CD4-positive, alpha-beta T cell treated with Interleukin-15 for 4 hours (primary cell): Measurements from ENCODE around the gene DHH.
"Not testable (repeated sequence)": the region's sequence is repeated elsewhere in the genome, so short reads cannot be mapped to it uniquely, and the experiment has no call there.

Source experiments
- DNase-seq: peaks from one replicate; pipeline ENCODE4 v3.0.0-alpha.2; 2020; ENCODE audit warnings: low spot score

The DHH gene

DNA sequence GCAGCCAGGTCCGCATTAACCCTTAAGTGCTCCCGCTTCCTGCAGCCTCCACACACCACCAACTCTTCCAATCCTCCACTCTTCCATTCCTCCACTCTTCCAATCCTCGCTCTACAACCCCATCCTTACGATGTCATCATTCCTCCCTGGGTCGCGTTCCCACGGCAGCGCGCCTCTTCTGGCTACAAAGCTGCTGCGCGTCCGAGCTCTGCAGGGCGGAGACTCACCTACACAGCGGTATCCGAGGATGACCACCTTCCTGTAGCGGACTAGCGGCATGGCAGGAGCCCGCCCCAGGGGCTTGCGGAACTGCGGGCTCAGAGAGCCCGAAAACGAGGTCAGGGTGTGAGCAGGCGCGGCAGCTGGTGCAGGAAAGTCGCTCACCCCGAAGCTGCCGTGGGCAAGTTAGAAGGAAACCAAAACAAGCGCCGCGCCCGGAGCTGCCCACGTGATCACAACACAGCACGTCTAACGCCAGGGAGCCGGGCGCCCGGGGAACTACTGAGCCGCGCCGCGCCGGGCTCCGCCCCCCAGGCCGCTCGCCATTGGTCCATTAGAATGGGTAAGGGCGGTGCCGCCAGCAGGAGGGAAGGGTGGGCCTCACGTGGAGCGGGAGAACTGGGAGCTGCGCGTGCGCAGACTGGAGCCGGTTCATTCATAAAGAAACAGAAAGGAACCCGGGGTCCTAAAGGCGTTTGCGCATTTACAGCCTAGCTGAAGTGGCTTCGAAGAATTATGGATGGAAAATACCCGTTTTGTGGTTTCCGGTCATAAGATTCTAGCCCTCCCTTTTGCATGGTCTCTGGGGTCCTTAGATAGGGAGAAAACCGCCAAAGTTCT lies 24.9 kb downstream of the DHH start, which contains the start of gene RHEBL1:
RHEBL1 (minus strand) TSS at position 473 of the 840 bp plus-strand sequence; CDS start at position 279, 194 bp downstream.
- peak; percentile 99 for DNase-seq

DNA sequence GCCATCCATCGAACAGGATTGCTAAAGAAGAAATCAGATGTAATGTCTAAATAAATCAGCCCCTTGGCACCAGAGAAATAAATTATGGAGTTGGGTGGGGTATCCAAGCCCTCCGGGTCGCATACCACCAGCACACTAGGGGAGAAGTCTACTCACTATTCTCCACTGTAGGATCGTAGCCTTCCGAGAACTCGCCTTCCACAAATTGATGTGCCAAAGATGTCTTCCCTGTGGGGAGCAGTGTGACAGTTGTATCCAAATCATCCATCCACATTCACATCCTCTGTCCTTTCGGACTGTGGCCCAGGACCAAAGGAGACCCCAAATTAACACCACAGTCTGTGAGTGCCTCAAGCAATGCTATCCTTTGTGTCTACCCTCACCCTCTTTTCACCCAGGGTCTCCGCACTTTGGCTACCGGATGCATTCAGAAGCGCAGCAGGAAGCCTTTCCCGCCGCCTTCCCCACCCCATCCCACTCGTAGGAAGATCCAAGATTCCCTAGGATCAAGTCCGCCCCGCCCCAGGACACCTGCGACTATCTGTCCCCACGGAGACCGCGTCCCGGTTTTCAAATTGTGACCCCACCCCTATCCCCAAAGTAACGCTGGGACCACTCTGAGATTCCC lies 25.6 kb downstream of the DHH start:
- no peak for DNase-seq

DNA sequence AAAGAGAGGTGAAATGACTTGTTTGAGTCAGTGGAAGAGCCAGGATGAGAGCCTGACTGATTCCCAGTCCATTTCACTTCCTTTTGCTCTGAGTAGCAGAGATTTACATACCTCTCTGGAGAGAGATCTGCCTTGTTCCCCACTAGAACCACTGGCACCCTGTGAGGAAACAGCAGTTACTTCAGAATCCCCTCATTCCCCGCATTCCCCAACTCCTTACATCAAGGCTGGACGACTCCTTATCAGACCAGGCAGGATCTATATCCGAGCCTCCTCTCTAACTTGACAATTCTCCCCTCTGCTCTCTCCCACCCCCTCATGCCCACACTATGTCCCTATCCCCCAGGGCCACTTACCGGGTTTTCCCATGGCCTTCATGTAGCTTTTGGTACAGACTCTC lies 28.5 kb downstream of the DHH start:
- no peak for DNase-seq

DNA sequence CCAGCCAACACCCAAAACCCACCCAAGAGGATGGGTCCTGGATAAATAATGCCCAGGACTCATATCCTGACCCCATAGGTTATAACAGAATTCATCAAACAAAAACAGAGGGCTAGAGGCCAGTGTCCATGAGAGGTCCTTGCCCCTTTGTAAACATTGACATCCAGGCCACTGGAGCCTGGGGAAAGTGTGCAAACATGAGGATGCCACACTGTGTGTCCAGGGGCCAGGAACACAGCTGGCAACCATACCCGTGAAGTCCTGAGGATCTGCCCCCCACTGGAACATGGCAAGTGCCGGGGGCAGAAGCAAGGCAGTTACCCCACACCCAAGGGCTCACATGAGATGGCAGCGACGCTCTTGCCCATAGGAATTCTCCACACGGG lies 29.8 kb downstream of the DHH start:
- DNase-seq: no peak

DNA sequence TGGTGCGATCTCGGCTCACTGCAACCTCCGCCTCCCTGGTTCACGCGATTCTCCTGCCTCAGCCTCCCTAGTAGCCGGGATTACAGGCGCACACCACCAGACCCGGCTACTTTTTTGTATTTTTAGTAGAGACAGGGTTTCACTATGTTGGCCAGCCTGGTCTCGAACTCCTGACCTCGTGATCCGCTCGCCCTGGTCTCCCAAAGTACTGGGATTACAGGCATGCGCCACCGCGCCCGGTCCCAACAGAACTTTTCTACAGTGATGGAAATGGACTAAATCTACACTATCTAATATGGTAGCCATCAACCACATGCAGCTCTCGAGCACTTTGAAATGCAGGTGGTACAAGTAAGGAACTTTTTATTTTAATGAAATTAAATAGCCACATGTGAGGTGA lies 32.7 kb downstream of the DHH start:
- not testable (repeated sequence) for DNase-seq

DNA sequence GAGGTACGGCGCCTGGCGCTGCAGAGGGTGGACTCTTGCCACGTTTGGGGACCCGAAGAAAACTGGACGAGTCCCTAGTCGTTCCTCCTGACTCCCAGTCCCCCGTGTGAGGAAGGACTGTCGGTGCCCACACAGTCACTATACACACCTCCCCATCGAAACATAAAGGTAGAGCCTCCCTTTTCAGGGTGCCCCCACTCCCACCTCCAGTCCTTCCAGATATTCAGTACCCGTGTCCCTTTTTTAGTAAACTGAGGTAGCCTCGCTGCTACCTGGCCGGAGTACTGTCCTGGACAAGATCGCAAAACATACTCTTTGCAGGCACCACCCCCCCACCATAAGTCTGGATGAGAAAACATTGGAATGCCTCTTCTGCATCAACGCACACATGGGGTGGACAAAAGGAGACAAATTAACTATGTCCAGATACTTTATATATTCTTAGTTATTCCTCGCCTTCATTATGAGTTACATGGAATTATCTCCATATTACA lies 33.4 kb downstream of the DHH start:
- no peak for DNase-seq

DNA sequence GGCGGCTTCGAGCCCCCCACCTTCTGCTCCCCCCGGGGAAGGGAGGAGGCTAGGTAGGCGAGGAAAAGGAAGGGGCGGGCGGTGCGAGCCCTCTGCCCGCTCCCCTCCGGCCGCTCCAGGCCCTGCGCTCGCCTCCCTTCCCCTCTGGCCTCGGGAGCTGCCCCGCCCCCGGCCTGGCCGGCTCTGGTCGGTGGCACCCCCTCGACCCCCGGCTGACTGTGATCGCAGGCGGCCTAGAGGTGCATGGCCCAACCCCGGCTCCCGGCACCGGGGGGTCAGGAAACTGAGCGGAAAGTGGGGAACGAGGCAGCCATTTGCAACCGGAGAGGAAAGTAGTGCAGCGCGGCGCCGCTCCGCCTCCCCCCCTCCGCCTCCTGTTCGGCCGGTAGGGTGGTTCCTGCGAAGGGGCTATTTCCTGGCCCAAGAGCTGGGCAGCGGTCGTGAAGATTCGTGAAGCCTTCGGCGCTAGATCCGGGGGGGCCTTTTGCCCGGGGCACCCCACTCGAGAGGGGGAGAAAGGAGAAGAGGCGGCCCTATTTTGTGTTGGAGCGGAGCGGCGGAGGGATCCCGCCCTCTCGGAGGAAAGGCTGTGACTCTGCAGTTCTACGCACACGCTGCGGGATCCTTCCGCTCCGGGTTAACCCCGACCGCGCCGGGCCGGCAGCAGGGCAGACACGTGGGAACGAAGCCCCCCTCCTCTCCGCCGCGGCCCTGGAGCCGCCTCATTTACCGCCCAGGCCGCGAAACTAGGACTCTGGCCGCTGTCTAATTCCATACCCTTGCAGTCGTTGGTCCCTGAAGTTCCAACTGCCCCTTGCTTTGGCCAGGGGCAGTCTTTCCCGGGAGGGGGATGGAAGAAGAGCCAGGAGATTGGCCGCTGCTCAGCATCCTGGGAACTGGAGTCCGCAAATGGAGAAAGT lies 34.1 kb downstream of the DHH start, which contains the start of gene KMT2D:
KMT2D (minus strand) TSS at position 558 of the 920 bp plus-strand sequence. CDS start 5,470 bp downstream, outside the sequence.
- DNase-seq: peak; percentile 88

DNA sequence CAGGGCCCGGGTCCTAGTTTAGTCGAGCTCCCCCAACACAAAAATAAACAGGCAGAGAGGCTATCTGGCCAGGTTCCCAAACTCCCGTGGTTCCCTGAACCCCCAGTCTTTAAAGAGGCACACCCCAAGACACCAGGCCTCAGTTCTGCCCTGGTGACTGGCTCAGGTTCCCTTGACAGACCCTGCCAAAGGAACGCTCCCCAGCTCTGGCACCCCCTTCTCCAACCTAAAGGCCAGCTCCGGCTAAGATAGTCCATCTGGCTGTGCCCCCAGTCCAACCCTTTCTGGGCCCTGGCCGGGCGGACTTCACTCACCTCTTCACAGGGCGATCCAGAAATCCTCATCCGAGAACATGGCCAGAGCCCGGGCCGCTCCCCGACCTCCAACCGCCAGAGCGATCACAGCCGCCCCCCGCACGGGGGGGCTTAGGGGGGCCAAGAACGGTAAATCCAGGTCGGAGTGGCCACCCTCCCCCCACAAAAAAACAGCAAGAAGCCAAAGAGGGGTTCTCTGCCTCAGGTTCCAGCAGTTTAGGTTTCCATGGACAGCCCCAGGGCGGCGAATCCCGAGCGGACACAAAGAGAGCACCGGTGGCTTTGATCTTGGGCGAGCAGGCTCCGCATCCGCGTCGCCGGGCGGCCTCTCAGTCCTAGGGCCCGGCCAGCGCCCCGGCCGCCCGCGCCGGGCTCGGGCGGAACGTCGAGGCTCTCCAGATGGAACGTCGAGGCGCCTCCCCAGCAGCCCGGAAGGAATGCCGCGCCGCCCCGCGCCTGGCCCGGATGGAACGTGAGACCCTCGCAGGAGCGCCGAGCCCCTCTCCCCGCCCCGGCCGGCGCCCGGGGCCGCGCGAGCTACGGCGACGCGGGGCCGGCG lies 35.1 kb downstream of the DHH start:
- DNase-seq: no peak

DNA sequence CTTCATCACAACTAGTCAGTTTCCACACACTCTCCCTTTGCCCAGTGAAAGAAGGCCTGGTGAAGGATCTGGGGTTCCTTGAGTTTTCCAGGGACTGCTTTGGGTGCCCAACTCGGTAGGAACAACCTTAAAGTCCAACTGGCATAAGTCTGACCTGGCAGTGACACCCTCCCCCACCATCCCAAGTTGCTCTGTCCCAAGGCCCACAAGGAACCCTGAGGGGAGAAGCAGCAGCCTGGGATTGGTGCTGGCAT lies 35.6 kb downstream of the DHH start:
- no peak for DNase-seq

DNA sequence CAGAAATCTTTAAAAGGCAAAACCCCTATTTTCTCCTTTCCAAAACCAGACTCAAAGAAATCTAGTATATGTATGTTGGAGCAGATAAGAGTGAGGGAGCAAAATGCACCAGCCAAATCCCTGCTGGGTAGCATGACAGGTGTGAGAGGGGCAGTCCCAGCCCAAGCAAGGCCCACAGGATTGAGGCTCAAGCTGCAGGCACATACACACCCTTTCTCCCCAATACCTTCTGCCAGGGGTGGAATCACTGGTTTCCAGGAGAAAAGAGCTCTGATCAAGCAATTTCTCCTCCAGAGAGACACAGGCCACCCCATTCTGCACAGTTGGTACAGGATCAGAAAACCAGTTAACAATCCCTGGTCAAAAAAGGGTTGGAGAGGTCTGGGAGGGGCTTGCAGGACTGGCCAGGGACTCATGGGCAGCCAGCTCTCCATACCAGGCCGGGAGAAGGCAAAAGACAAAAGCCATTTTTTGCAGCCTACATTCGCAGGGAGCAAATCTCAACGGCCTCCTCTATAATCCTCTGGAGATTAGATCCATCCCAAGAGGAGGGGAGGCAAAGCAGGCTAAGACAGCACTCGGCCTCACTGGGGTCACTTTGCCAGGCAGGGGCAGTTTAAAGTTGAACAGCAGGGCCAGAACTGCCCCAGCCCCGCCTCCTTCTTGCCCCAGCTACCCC lies 36.1 kb downstream of the DHH start:
- DNase-seq: no peak

DNA sequence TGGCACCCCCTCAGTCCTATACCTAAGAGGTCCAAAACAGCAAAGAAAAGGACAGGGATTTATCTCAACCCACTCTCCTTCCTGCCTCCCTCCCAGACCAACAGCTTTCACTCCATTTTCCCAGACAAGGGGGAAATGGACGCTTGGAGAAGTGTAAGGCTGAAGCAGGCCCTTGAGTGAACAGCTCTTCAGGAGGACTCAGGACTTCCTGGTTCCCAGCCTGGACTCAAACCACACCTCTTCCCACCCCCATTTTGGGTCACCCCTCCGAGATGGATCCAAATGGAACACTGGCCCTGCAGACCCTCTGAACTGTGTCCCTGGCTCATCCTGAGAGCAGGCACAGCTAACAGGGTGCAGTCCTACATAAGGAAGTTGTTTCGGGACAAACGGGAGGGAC lies 36.7 kb downstream of the DHH start:
- no peak for DNase-seq

DNA sequence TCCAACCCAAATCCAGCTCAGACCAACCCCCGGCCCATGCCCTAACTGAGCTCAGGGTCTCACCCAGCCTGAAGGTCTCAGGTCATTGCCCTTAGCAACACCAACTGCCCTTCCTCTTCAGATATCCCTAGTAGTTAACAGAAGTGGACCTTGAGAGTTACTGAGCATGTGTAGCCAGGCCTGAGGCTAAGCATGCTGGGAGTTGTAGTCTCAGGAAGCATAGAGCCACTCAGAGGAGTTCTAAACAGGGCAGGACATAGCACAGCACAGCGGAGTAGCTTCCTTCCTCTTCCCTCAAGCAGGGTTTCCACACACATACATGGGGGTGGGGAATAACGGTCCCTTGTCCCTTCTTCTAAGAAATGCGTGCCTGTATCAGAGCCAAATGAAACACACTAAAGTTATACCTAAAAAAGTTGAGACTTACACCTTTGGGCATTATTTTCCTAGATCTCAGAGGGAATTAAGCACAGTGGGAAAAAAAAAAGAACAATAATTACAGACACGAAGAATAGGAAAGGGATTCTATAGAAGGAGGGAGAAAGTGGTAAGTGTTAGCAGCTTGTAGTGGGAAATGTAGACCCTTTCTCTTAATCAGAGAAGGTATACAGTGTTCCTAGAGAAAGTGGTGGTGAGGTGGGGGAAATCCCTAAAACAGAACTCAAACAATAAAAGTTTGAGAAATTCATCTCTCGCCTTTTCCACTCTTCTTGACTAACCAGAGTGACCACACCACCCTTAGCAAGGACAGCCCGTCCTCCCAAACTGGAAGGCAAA lies 38.4 kb downstream of the DHH start:
- DNase-seq: peak; percentile 73

DNA sequence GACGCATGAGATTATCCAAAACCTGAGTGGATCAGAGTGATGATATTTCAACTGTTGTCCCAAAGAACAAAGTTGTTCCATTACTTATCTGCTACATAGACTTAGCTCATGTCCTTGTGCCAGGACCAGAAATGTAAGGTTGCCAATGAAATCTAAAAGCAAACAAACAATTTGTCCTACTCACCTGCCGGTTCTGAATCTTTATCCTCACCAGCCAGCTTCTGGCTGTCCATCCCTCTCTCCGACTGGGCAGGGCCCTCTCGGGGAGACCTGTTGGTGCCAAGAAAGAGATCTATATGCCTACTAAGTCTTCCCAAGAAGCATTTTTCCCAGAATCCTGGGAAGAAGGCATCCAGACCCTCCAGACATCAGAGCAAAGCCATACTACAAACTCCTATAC lies 39.5 kb downstream of the DHH start:
- DNase-seq: no peak

DNA sequence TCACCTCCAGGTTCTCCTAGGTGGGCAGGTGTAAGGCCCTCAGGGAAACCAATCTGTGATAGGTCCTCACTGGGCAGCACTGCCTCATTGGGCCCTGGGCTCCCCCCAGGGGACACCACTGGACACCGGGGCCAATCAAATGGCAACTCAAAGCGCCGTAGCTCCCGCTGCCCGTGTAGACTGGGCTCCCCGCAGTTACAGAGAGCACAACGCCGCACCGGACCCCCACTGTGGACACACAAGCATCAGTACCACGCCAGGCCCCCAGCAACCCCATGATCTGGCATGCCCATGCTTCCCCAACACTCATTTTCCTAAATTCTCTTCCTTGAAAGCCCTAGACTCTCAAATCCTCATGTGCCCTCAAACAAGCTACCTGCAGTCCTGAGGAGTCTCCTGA lies 40.1 kb downstream of the DHH start:
- no peak for DNase-seq

DNA sequence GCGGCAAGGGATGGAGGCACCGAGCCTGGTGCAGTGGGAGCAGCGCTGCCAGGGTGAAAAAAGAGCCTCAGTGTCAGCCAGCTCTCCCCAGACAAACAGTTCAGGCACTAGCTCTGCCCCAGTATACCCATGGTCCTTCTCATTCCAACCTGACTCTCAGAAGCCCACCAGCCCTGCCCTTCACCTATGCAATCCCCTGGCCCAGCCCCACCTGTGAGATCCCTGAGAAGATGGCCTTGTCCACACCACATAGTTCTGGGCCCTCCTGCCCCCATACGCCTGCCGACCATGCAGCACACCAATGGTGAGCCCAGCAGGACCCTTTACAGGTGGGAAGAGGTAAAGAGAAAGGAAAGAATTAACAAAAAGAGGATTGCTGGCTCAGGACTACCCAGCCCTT lies 40.5 kb downstream of the DHH start:
- no peak for DNase-seq

DNA sequence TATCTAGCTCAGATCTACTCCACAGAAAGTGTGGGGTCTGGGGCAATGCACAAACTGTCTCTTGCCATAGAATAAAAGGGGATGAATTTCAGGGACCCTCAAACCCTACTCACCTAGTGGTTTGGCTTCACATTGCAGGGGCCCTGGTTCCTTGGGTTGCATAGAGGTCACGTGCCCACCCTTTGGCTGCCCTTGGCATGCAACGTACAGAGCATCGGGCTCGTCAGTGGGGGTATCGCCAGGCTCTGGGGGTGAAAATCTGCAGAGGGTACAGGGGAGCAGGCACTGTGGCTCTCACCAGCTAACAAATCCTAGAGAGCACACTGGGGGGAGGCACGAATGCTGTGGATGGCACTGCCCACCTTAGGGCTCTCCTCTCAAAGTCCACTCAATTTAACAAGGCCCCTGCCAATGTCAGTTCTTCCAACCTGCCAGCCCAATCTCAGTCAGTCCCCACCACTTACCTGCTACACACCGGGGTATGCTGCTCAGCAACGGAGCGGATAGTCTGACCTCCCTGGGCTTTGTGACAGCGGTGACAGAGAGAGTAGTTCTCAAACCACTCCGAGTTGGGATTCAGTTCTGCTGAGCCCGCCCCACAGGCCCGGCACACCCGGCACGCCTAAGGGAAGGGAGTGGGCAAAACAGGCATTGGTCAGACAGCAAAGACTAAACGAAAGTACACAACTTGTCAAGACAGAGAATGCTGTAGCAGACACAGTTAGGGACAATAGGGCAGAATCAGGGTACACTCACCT lies 42.0 kb downstream of the DHH start:
- DNase-seq: no peak

DNA sequence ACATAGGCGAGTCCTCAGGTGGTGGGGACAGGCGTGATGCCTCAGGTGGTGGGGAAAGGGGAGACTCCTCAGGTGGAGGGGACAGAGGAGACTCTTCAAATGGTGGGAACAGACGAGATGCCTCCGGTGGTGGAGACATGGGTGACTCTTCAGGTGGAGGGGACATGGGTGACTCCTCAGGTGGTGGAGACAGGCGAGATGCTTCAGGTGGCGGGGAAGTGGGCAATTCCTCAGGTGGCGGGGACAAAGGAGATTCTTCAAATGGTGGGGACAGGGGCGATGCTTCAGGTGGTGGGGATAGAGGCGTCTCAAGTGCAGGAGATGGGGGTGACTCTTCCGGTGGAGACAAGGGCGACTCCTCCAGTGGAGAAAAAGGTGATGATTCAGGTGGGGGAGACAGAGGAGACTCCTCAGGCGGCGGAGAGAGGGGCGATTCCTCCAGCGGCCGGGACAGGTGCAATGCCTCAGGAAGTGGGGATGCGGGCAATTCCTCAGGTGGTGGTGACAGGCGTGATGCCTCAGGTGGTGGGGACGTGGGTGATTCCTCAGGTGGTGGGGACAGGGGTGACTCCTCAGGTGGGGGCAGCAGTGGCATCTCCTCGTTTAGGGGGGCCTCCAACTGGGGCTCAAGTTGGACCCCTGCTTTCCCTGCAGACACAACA lies 42.7 kb downstream of the DHH start:
- DNase-seq: no peak

DNA sequence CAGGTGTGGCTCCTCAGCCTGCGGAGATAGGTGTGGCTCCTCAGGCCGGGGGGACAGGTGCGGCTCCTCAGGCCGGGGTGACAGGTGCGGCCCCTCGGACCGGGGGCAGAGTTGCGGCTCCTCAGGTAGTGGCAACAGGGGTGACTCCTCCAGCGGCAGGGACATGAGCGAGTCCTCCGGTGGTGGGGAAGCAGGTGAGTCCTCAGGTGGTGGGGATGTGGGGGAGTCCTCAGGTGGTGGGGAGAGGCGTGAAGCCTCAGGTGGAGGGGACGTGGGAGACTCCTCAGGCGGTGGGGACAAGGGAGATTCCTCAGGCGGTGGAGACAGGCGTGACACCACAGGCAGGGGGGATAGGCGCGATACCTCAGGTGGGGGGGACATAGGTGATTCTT lies 43.2 kb downstream of the DHH start:
- DNase-seq: no peak
